NCI-H69 (cell line): ENCODE measurements around the gene F11.
"Not testable (repeated sequence)": the region's sequence is repeated elsewhere in the genome, so short reads cannot be mapped to it uniquely, and the experiment has no call there.

Source experiments
- DNase-seq: peaks from one replicate; lab custom pipeline; 2025; lab: John Stamatoyannopoulos, UW

Gene F11

DNA sequence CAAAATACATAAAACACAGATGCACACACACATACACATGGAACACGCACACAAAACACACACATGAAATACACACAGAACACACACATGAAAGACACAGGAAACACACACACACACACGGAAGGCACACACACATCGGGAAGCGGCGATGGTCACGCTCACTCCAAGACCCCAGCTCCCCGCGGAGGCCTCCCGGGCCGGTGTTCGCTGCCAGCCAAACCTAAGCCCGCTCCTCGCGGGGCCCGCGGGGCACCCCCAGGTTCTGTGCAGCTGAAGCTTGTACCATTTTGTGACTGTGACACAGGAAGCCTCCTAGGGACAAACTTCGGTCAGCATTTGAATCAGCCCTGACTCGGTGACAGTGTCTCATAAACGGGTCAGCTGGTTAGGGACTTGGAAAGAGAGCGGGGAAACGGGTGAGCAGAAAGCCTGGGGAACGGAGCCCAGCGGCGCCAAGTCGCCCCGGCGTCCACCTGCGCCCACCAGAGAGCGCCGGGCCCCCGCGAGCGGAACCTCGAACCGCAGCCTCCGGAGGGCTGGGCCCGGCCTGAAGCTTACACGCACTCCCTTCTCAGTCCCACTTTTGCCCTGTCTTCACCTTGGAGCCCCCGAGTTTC is 32.1 kb downstream of the F11 start:
- no peak for DNase-seq

DNA sequence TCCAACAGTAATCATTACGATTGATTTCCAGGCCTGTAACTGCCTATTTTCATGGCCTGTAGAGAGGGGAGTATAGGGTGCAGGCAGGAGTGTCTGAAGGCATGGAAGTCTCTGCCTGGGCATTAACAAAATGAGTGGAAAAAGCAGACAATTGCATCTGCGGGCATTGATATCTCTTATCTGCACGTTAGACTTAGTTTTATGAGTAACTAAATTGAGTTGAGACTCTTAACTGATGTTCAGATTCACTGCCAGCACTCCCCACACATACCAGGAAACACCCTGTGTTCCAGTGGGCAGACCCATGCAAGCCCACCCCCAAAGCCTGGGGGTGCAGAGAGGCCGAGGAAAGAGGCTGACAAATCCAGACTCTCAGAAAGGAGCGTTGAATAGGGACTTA is 33.3 kb downstream of the F11 start:
- no peak for DNase-seq

DNA sequence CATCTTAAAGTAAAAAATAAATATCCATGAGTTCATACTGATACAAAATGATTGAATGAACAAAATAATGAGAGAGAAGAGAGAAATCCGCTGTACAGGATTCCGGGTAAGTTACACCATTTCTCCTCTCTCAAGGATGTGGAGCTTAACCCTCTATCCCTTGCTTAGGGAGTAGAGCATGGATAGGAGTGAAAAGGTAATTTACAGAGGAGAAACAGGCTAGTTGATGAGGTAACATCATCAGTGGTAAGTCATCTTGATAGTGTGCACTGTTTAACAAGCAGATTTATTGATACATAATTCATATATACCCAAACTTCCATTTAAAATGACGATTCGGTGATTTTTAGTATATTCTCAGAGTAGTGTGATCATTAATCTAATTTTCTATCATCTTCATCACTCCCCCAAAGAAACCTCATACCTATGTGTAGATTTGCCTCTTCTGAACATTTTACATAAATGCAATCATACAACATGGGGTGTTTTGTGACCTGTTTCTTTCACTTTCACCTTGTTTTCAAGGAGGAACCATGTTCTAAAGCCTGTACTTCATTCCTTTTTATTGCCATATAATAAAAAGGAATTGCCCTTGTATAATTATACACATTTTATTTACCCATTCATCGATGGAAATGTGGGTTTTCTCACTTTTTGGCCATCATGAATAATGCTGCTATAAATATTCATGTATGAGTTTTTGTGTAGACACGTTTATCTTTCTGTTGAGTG is 34.8 kb downstream of the F11 start:
- DNase-seq, result no peak

DNA sequence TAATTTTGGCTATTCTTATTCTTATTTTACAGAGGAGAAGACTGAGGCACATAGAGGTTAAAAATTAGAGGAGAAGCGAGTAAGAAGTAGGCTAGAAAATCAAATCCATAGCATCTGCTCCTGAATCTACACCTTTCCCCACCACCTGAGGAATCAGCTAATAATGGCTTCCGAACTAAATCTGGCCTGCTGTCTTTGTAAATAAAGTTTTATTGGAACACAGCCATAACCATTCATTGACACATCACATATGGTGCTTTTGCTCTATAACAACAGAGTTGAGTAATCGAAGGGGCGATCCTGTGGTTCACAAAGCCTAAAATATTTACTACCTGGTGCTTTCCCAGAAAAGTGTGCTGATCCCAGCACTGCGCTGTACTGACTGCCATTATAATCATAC is 38.2 kb downstream of the F11 start:
- DNase-seq, result peak; percentile 1

DNA sequence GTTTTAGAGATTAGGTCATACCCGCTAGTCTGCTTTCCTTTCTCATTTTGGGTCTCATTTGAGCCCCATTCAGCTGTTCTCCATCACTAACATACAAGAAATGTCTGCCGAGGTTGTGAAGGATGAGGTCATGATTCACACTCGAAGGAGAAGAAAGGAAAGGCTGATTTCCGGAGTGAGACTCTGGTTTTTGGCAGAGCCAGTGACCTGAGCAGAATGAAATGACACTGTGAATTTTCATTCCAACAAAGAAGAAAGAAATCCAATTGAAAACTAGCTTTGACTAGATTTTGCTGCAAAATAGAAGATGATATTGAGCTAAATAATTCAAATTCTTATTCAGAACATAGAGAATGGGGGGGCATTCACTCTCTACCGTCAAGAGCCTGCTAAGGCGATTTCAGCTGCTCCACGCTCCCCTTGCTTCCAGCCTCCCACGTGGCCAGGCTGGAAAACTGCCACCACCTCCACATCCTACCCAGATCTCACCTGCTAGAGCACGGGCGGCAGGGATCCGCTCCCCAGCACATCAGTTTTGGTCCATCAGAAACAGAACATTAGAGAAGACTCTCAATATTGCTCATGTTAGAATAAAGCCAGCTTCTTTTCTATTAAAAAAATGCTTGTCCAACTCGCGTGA is 39.0 kb downstream of the F11 start:
- DNase-seq, result no peak

DNA sequence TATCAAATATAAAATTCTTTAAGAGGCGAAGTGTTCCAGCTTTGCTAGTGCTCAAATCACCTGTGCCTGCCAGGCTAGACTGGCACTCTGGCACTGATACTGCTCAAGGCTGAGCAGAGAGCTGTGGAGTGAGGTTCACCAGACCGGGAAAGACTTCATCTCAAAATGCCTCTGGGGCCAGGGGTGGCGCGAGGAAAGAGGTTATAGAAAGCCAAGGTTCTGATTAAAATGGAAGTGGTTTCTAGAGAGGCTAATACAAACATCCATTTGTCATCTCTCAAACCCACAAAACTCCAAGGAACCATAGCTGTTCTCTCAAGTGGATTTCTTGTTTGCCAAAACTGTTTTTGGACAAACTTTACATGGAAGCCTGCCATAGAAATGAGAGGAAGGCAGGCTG is 41.5 kb downstream of the F11 start:
- DNase-seq, result no peak

DNA sequence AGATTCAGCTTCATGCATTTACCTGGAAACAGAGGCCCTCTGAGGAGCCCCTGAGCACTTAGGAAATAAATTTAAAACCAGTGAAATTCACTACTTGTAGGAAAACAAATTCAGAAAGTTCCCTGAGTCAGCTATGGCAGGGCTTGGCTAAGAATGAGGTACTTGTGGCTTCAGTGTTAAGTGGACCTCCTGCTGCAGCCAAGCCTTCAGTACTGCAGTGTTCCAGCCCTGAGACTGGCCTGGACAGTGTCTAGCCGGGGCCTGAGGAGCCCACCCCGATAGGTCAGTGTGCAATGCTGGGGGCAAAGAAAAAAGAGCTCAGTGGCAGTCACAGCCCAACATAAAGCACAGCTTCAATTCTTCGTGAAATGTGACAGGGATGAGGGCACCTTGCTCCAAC is 41.9 kb downstream of the F11 start:
- no peak for DNase-seq

DNA sequence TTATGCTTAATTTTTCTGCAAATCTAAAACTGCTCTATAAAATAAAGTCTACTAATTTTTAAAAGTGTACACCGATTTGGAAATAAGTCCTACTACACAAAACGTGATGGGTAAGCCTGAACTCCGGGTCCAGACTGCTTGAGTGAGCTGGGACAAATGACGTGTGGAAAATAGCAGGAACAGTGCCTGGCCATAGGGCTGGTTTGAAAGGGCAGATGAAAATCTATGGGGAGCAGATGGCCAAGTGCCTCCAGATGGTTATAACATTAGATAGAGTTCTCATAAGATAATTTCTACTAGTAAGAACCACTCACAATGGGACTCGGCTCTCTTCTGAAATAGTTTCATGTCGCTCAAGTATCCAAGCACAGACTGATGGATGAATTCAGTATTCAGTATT is 52.5 kb downstream of the F11 start:
- no peak for DNase-seq

DNA sequence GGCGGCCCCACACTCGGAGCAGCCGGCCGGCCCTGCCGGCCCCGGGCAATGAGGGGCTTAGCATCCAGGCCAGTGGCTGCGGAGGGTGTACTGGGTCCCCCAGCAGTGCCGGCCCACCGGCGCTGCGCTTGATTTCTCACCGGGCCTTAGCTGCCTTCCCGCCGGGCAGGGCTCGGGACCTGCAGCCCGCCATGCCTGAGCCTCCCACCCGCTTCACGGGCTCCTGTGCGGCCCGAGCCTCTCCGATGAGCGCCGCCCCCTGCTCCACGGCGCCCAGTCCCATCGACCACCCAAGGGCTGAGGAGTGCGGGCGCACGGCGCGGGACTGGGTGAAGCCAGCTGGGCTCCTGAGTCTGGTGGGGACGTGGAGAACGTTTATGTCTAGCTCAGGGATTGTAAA is 58.7 kb downstream of the F11 start:
- not testable (repeated sequence) for DNase-seq

DNA sequence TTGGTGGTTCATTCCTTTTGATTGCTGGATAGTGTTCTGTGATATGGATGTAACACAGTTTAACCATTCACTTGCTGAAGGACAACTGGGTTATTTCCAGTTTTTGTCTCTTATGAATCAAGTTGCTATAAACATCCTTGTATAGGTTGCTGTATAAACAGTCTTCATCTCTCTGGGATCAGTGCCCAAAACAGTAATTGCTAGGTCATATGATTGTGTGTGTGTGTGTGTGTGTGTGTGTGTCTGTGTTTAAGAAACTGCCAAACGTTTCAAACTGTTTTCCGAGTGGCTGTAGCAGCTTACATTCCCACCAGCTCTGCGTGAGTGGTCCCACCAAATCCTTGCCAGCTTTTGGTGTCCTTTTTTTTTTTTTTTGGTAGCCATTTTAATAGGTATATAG is 60.4 kb downstream of the F11 start:
- DNase-seq, result no peak

DNA sequence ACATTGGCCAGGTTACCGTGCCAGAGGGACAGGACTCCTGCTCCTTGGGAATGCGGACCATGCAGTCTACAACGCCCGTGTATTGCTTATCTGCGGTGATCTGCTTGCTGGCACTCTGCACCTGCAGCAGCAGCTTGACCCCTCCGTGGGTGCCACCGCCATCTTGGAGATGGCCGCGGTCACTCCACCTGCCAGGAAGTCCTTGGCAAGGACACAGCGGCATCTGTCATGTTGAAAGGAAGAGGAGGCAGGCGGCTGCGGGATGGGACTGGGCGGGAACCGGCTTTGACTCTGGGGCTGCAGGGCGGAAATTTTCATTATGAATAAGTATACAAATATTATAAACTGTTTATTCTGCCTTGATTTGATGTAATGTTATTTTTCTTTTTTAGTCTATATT is 63.4 kb downstream of the F11 start:
- DNase-seq, result no peak

DNA sequence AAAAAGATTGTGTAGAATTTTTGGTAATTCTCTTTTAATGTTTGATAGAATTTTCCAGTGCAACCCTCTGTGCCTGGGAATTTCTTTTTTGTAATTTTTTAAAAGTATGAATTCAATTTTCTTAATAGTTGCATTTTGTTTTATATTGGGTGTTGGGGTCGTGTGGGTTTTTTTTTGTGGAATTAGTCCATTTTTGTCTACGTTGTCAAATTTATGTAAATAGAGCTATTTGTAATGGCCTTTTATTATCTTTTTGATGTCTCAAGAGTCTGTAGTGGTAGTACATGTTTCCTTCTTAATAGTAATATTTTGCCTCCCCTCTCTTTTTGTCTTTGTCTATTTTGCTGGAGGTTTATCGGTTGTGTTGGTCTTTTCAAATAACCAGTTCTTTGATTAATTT is 64.4 kb downstream of the F11 start:
- DNase-seq, result no peak

DNA sequence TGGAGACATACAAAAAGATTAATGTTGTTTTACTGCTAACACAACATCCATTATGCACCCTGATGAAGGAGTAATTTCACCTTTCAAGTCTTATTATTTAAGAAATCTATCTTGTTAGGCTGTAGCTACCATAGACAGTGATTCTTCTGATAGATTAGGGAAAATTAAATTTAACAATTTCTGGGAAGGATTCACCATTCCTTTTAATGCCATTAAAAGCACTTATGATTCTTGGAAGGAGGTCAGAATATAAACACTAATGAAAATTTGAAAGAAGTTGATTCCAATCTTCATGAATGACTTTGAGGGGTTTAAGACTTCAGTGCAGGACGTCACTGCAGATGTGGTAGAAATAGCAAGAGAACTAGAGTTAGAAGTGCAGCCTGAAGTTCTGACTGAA is 69.8 kb downstream of the F11 start:
- DNase-seq, result no peak
